Endothelial cell of umbilical vein (primary cell): ENCODE data around the gene SLC39A11. TPM values are rescaled to one million over a fixed set of nuclear protein-coding genes. Genes with fewer than 3 reads are reported as not detected.

ENCODE experiments used
- BruUV-seq: library from RNA; stranded (reverse); fragments of 400-500 nt; replicated peaks from 2 replicates; lab custom pipeline; 2021; lab: Mats Ljungman, UMichigan
- CTCF ChIA-PET: fragments of 300-600, 350-600 bp; sonication (Branson Sonifier 250); formaldehyde crosslinking; loops from one replicate; lab custom pipeline; 2021; ENCODE audit warnings: antibody characterized with exemption, inconsistent platforms; lab: Charles Lee
- POLR2A ChIA-PET: fragments of 300-600, 350-600 bp; sonication (Branson Sonifier 250); formaldehyde crosslinking; loops from one replicate; lab custom pipeline; 2021; ENCODE audit warnings: antibody characterized with exemption, inconsistent platforms; lab: Charles Lee
- DNase-seq: peaks from one replicate; pipeline ENCODE4 v3.0.0-alpha.2; 2011; ENCODE audit warnings: low read depth, low spot score
- FAIRE-seq: peaks from 2 replicates; lab custom pipeline; 2011; peaks lifted over from hg19 to GRCh38; lab: Jason Lieb, UNC
- H2AFZ ChIP-seq: 2 replicates; pipeline ENCODE4 v1.6.0; 2012; ENCODE audit warnings: low read depth, low read length, control low read depth, inconsistent platforms
- H3K27ac ChIP-seq: 2 replicates; pipeline ENCODE4 v1.5.1; 2011; ENCODE audit warnings: low read depth, mild to moderate bottlenecking, control low read depth, low read length, moderate library complexity; ENCODE audit not compliant: insufficient read depth
- H3K27me3 ChIP-seq, 2 experiments: 2 replicates each; pipeline versions ENCODE4 v1.6.0 to v1.6.1; 2011; ENCODE audit warnings: low read length in 2 of 2, mixed read lengths in 1 of 2; ENCODE audit not compliant: control insufficient read depth in 2 of 2, insufficient read depth in 2 of 2
- H3K36me3 ChIP-seq, 2 experiments: 2 replicates in 1 of 2; 3 replicates in 1 of 2; pipeline ENCODE4 v1.5.1; 2011; ENCODE audit warnings: low read length in 2 of 2, mild to moderate bottlenecking in 1 of 2, moderate library complexity in 1 of 2; ENCODE audit not compliant: control insufficient read depth in 2 of 2, insufficient read depth in 2 of 2; ENCODE audit errors: extremely low read depth in 1 of 2
- H3K4me1 ChIP-seq: 3 replicates; pipeline ENCODE4 v1.5.1; 2011; ENCODE audit warnings: mild to moderate bottlenecking, low read length; ENCODE audit not compliant: control insufficient read depth, insufficient read depth; ENCODE audit errors: extremely low read depth
- H3K4me2 ChIP-seq: 2 replicates; pipeline ENCODE4 v1.6.1; 2011; ENCODE audit warnings: low read length, control low read depth, mixed read lengths; ENCODE audit not compliant: insufficient read depth
- H3K4me3 ChIP-seq, 3 experiments: fragments of 200-600 bp in 1 of 3; sonication (generic), shearing (Covaris generic) in 1 of 3; replicated peaks in 1 of 3; 2 replicates each; pipeline ENCODE4 v1.5.1; 2011 to 2016; ENCODE audit warnings: control low read depth in 3 of 3, low read length in 3 of 3, mild to moderate bottlenecking in 2 of 3, inconsistent platforms in 1 of 3, low read depth in 1 of 3, moderate library complexity in 1 of 3; ENCODE audit not compliant: insufficient read depth in 1 of 3
- H3K79me2 ChIP-seq: 2 replicates; pipeline ENCODE4 v1.6.0; 2012; ENCODE audit warnings: low read length, inconsistent platforms; ENCODE audit not compliant: control insufficient read depth, insufficient read depth
- H3K9ac ChIP-seq: replicated peaks from 2 replicates; pipeline ENCODE3; 2011; ENCODE audit warnings: low read length, control low read depth; ENCODE audit not compliant: insufficient read depth; ENCODE audit errors: extremely low read depth
- H3K9me1 ChIP-seq: replicated peaks from 3 replicates; pipeline ENCODE4 v1.6.0; 2011; ENCODE audit warnings: mild to moderate bottlenecking, low read length; ENCODE audit not compliant: control insufficient read depth, insufficient read depth; ENCODE audit errors: extremely low read depth
- H3K9me3 ChIP-seq: replicated peaks from 2 replicates; pipeline ENCODE4 v1.5.1; 2012; ENCODE audit warnings: low read length, inconsistent platforms; ENCODE audit not compliant: control insufficient read depth, insufficient read depth
- H4K20me1 ChIP-seq: replicated peaks from 2 replicates; pipeline ENCODE3; 2011; ENCODE audit warnings: mild to moderate bottlenecking, low read length; ENCODE audit not compliant: control insufficient read depth, insufficient read depth; ENCODE audit errors: extremely low read depth
- CTCF ChIP-seq, 2 donors: IDR thresholded peaks; 1 replicate in 1 of 2; 2 replicates in 1 of 2; pipeline ENCODE4 v1.5.1; 2011; ENCODE audit warnings: low read length in 2 of 2, mild to moderate bottlenecking in 2 of 2, moderate library complexity in 2 of 2, control low read depth in 1 of 2, inconsistent platforms in 1 of 2, low read depth in 1 of 2; ENCODE audit not compliant: insufficient read depth in 1 of 2; ENCODE audit errors: extremely low read depth in 1 of 2
- EZH2 ChIP-seq: IDR thresholded peaks from 2 replicates; pipeline ENCODE4 v1.6.1; 2012; ENCODE audit warnings: borderline replicate concordance, low read depth, mild to moderate bottlenecking, moderate library complexity, low read length, inconsistent platforms; ENCODE audit not compliant: severe bottlenecking
- FOS ChIP-seq: IDR thresholded peaks from 2 replicates; pipeline ENCODE4 v1.6.1; 2011; ENCODE audit warnings: mild to moderate bottlenecking, low read length, moderate library complexity, borderline replicate concordance; ENCODE audit not compliant: insufficient read depth
- GATA2 ChIP-seq: IDR thresholded peaks from 2 replicates; pipeline ENCODE4 v1.7.0; 2011; ENCODE audit warnings: low read depth, mild to moderate bottlenecking, moderate library complexity, mixed read lengths, low read length; ENCODE audit not compliant: insufficient read length, insufficient read depth
- JUN ChIP-seq: IDR thresholded peaks from 2 replicates; pipeline ENCODE4 v1.6.1; 2011; ENCODE audit warnings: borderline replicate concordance, low read depth; ENCODE audit not compliant: insufficient read length, insufficient read depth
- MAX ChIP-seq: IDR thresholded peaks from 2 replicates; pipeline ENCODE4 v1.6.1; 2011; ENCODE audit not compliant: insufficient read depth, insufficient read length
- MYC ChIP-seq: IDR thresholded peaks from one replicate; pipeline ENCODE4 v1.6.1; 2011; ENCODE audit warnings: mild to moderate bottlenecking, low read depth, low read length
- POLR2A ChIP-seq: IDR thresholded peaks from 2 replicates; pipeline ENCODE4 v1.6.1; 2012; ENCODE audit warnings: low read depth, mild to moderate bottlenecking, control low read depth, low read length
- POLR2AphosphoS5 ChIP-seq: IDR thresholded peaks from 2 replicates; pipeline ENCODE4 v1.6.1; 2012; ENCODE audit warnings: low read depth, mild to moderate bottlenecking, control low read depth, low read length, moderate library complexity; ENCODE audit not compliant: insufficient read depth
- dilution Hi-C: fragments of 300-500 bp; cut with MboI; formaldehyde crosslinking; loops from one replicate; pipeline ENCODE4 v1.15.0; 2019; ENCODE audit warnings: low sequenced_read_pairs; ENCODE audit not compliant: extremely low pct_ligation_motif_present
- intact Hi-C: fragments of 100-400 bp; cut with micrococcal nuclease; formaldehyde crosslinking; loops from one replicate; pipeline ENCODE4 v1.10.0; 2022
- polyA plus RNA-seq, 4 experiments: library from polyadenylated mRNA; depleted of rRNA in 3 of 4; stranded (reverse) in 3 of 4; unstranded in 1 of 4; fragments of >200 nt; gene quantifications; 2 replicates each; pipeline versions ENCODE4 v1.2.1 to v1.2.3, GENCODE V29; 2011 to 2012; ENCODE audit warnings: missing spikeins in 1 of 4
- total RNA-seq: library from RNA; stranded (reverse); gene quantifications from 2 replicates; pipeline ENCODE4 v1.2.3, GENCODE V29; 2021

SLC39A11 gene
- total and polyA plus RNA-seq, 2 donors (not counting 3 experiments of a cell fraction or from before 2014, with no cell fraction given), result 8.1 to 11.9 TPM

- Histone ChIP-seq H4K20me1 (no peaks in the 10 kb centered on the region), H3K4me2 (no peak overlapping the region), H3K79me2 (no peaks in the 10 kb centered on the region), H3K9me3 (no peaks in the 10 kb centered on the region), H3K9ac (no peak overlapping the region), H3K27me3 (no peaks in the 10 kb centered on the region), H3K4me1 (no peaks in the 10 kb centered on the region), H3K27ac (no peak overlapping the region), H2AFZ (no peak overlapping the region), H3K4me3 (no peak overlapping the region), H3K36me3 (no peaks in the 10 kb centered on the region), H3K9me1 (no peaks in the 10 kb centered on the region)
- ChIA-PET POLR2A (no interaction called here), CTCF (interaction anchor here (0.6 kb wide), 1 partner anchor 13 kb away, joined by 3 read pairs; no protein-coding TSS in a partner anchor)
- DNase-seq (no peak), FAIRE-seq (no peak)
- BruUV-seq, result no TSS peak
- intact Hi-C loops, result no loop called here
- TF ChIP-seq POLR2AphosphoS5 (no peak), EZH2 (no peak), CTCF (IDR thresholded peaks at IDR 0.05; ENCODE audit: extremely low read depth in 1 of 2, insufficient read depth in 1 of 2, low read depth in 1 of 2, low read length in 2 of 2) (no peak), JUN (no peak), POLR2A (no peak), GATA2 (no peak), MAX (no peak), MYC (no peak), FOS (no peak)
- dilution Hi-C loops, result no loop called here
These were observed 156.5 kb downstream of the SLC39A11 start for GRCh38 chr17:72935984-72936383.
